Psoas muscle (tissue), 8 donors: ENCODE measurements around the gene BTBD17. TPM values are rescaled to one million over a fixed set of nuclear protein-coding genes. Genes with fewer than 3 reads are reported as not detected.

Experiments used
- ATAC-seq, 4 donors: fragments of 200-7000 bp; cut with Tn5 transposase; one replicate each; pipeline ENCODE4 v1.9.1; 2020; ENCODE audit warnings: moderate library complexity in 3 of 4, mild to moderate bottlenecking in 2 of 4
- DNase-seq, 2 donors: peaks; one replicate each; pipeline ENCODE4 v3.0.0-alpha.2; 2020
- H3K27ac ChIP-seq: fragments of 200-600 bp; one replicate; pipeline ENCODE4 v1.8.0; 2022
- H3K27me3 ChIP-seq, 3 donors: fragments of 200-600 bp in 1 of 3; one replicate each; pipeline versions ENCODE4 v1.6.1 to v1.8.0; 2013 to 2022; ENCODE audit warnings: low read length in 2 of 3, mild to moderate bottlenecking in 2 of 3, moderate library complexity in 1 of 3; ENCODE audit not compliant: insufficient read depth in 3 of 3
- H3K36me3 ChIP-seq, 2 donors: fragments of 200-600 bp in 1 of 2; one replicate each; pipeline versions ENCODE4 v1.6.1 to v1.8.0; 2013 to 2022; ENCODE audit warnings: low read depth in 1 of 2, mild to moderate bottlenecking in 1 of 2, moderate library complexity in 1 of 2; ENCODE audit not compliant: insufficient read depth in 1 of 2
- H3K4me1 ChIP-seq: fragments of 200-600 bp; one replicate; pipeline ENCODE4 v1.8.0; 2022
- H3K4me3 ChIP-seq: fragments of 200-600 bp; one replicate; pipeline ENCODE4 v1.8.0; 2022; ENCODE audit warnings: mild to moderate bottlenecking
- H3K9me3 ChIP-seq: fragments of 200-600 bp; one replicate; pipeline ENCODE4 v1.8.0; 2022
- WGBS, 3 donors: extraction: QIAGEN DNeasy Blood & Tissue Kit; methylation state at CpG; one replicate each; pipeline versions ENCODE4 v1.1.6 to v1.1.7; 2013; 5-methylcytosine and 5-hydroxymethylcytosine counted together
- intact Hi-C, 2 donors: fragments of 100-400 bp; cut with DNase I; formaldehyde crosslinking; loops; one replicate each; pipeline versions ENCODE4 v1.11.0 to v1.14.2; 2022
- polyA plus RNA-seq, 3 donors: library from polyadenylated mRNA; stranded (reverse); fragments of 200-250 nt; gene quantifications; one replicate each; pipeline ENCODE4 v1.2.3, GENCODE V29; 2013
- total RNA-seq, 4 donors: library from RNA; stranded (reverse); fragmentation: NEBNext Ultra II Directional in 2 of 4; extraction: Animal tissue kit (Norgen Biotek cat#: 25700) in 2 of 4; gene quantifications; one replicate each; pipeline versions ENCODE4 v1.2.1 to v1.2.4, GENCODE V29; 2021 to 2023
- TF ChIP-seq, protein P1 (sequence below): fragments of 200-600 bp; IDR thresholded peaks from one replicate; pipeline ENCODE4 v1.8.0; 2022; ENCODE audit warnings: antibody characterized with exemption
- donor health status: healthy with polysubstance abuse.
- donor health status: DM: no; HTN: no; CAD: no; lungs with moderate emphysema.
- donor health status: Bipolar disorder and iron deficiency.
- donor health status: healthy.
- donor health status: DM: yes; HTN: yes; CAD: no.
- donor health status: DM: no; HTN: no; CAD: no.
- donor health status: DM: no; HTN: no; CAD: no.
- donor health status: DM: yes; HTN: yes; CAD: no.

The BTBD17 gene
- total and polyA plus RNA-seq, 7 donors = not detected

GRCh38 chr17:74345433-74346241 lies 16.0 kb downstream of the BTBD17 start:
- no peak overlapping the region for H3K4me3 ChIP-seq
- peaks cover 0 to 24% (median 2%) of the 10 kb centered on the region in 3 donors for H3K27me3 ChIP-seq
- no peaks in the 10 kb centered on the region for H3K36me3 ChIP-seq
- intact Hi-C loops = no loop called here
- no peaks in the 10 kb centered on the region for H3K4me1 ChIP-seq
- ATAC-seq (no peak), DNase-seq (no peak)
- H3K27ac ChIP-seq = no peak overlapping the region
- H3K9me3 ChIP-seq = no peaks in the 10 kb centered on the region
- 77 to 79% (median 78%) methylated on average over 13 of the region's 13 CpGs for WGBS, 3 donors
- TF ChIP-seq, protein P1, sequence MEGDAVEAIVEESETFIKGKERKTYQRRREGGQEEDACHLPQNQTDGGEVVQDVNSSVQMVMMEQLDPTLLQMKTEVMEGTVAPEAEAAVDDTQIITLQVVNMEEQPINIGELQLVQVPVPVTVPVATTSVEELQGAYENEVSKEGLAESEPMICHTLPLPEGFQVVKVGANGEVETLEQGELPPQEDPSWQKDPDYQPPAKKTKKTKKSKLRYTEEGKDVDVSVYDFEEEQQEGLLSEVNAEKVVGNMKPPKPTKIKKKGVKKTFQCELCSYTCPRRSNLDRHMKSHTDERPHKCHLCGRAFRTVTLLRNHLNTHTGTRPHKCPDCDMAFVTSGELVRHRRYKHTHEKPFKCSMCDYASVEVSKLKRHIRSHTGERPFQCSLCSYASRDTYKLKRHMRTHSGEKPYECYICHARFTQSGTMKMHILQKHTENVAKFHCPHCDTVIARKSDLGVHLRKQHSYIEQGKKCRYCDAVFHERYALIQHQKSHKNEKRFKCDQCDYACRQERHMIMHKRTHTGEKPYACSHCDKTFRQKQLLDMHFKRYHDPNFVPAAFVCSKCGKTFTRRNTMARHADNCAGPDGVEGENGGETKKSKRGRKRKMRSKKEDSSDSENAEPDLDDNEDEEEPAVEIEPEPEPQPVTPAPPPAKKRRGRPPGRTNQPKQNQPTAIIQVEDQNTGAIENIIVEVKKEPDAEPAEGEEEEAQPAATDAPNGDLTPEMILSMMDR = no peak

GRCh38 chr17:74344658-74345057 lies 17.0 kb downstream of the BTBD17 start:
- H3K36me3 ChIP-seq = no peaks in the 10 kb centered on the region
- TF ChIP-seq, protein P1 = no peak
- H3K9me3 ChIP-seq = no peaks in the 10 kb centered on the region
- no peak overlapping the region for H3K4me3 ChIP-seq
- ATAC-seq (no peak), DNase-seq (no peak)
- H3K27me3 ChIP-seq = peaks cover 0 to 14% (median 2%) of the 10 kb centered on the region in 3 donors
- 77 to 84% (median 79%) methylated on average over 21 of the region's 21 CpGs for WGBS, 3 donors
- no peaks in the 10 kb centered on the region for H3K4me1 ChIP-seq
- intact Hi-C loops = no loop called here
- H3K27ac ChIP-seq = no peak overlapping the region

DNA sequence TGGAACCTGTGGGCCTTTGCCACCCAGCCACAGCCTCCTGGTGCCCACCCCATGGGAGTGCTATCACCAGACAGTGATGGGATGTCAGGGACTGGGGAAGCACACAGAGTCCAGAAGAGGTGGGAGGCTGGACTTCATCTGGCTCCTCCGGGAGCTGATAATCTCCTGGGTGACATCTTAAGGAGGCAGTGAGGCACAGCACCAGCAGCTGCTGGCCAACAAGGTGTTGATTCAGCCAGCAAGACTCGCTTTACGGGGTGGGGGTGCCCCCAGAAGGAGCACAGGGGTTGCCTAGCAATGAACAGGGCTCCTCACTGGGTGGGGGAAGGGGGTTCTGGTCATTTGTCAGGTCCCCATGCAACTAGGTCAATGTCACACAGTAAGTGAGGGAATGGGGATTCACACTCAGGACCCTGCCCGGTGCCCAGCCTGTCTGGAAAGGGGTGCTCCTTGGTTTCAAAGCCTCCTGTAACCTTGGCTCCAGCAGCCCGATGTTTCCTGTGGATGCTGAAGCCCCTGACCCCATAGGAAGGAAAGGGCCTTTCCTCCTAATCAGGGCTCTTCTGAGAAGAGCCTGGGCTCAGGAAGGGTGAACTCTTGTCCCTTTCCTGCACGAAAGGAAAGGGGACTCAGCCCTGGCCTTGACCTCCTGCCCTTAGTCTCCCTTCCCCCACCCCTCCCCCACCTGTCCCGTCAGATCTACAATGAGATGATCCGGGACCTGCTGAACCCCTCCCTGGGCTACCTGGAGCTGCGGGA lies 18.0 kb downstream of the BTBD17 start:
- intact Hi-C loops = no loop called here
- no peaks in the 10 kb centered on the region for H3K4me1 ChIP-seq
- no peak overlapping the region for H3K4me3 ChIP-seq
- no peaks in the 10 kb centered on the region for H3K36me3 ChIP-seq
- H3K27ac ChIP-seq = no peak overlapping the region
- H3K27me3 ChIP-seq = peaks cover 0 to 10% (median 4%) of the 10 kb centered on the region in 3 donors
- ATAC-seq (no peak), DNase-seq (no peak)
- TF ChIP-seq, protein P1 = no peak
- H3K9me3 ChIP-seq = no peaks in the 10 kb centered on the region
- 71 to 73% (median 72%) methylated on average over 9 of the region's 9 CpGs for WGBS, 3 donors

- TF ChIP-seq, protein P1 = no peak
- Histone ChIP-seq H3K4me3 (no peak overlapping the region), H3K4me1 (no peaks in the 10 kb centered on the region), H3K27ac (no peak overlapping the region), H3K36me3 (no peaks in the 10 kb centered on the region), H3K27me3 (peaks cover 0 to 13% (median 6%) of the 10 kb centered on the region in 3 donors), H3K9me3 (no peaks in the 10 kb centered on the region)
- 85 to 97% (median 86%) methylated on average over 8 of the region's 8 CpGs for WGBS, 3 donors
- ATAC-seq (no peak), DNase-seq (no peak)
- intact Hi-C loops = no loop called here
Measured at GRCh38 chr17:74343121-74343520, 18.5 kb downstream of the BTBD17 start.
